Fibroblast of lung (primary cell): ENCODE measurements around the gene ANKMY1. TPM values are rescaled to one million over a fixed set of nuclear protein-coding genes. Genes with fewer than 3 reads are reported as not detected.

Source experiments
- DNase-seq, 2 donors: peaks; one replicate each; pipeline versions ENCODE4 v3.0.0 to v3.0.0-alpha.2; 2010; ENCODE audit warnings: low read depth in 2 of 2
- H2AFZ ChIP-seq: 2 replicates; pipeline ENCODE4 v1.5.1; 2012; ENCODE audit warnings: low read length, control low read depth, inconsistent platforms
- H3K27ac ChIP-seq: 2 replicates; pipeline ENCODE4 v1.5.1; 2011; ENCODE audit warnings: low read length, control low read depth; ENCODE audit not compliant: insufficient read depth
- H3K27me3 ChIP-seq: 2 replicates; pipeline ENCODE4 v1.5.1; 2011; ENCODE audit warnings: mild to moderate bottlenecking, low read length; ENCODE audit not compliant: control insufficient read depth, insufficient read depth
- H3K36me3 ChIP-seq: 2 replicates; pipeline ENCODE4 v1.5.1; 2011; ENCODE audit warnings: low read length; ENCODE audit not compliant: control insufficient read depth, insufficient read depth
- H3K4me1 ChIP-seq: 2 replicates; pipeline ENCODE4 v1.5.1; 2011; ENCODE audit warnings: low read length; ENCODE audit not compliant: control insufficient read depth, insufficient read depth; ENCODE audit errors: extremely low read depth
- H3K4me2 ChIP-seq: 2 replicates; pipeline ENCODE4 v1.5.1; 2011; ENCODE audit warnings: low read length, control low read depth; ENCODE audit not compliant: insufficient read depth; ENCODE audit errors: extremely low read depth
- H3K4me3 ChIP-seq, 4 experiments: fragments of 200-600 bp in 1 of 4; sonication (generic) in 1 of 4; replicated peaks in 1 of 4; 2 replicates each; pipeline ENCODE4 v1.5.1; 2011 to 2016; ENCODE audit warnings: low read length in 4 of 4, low read depth in 3 of 4, mild to moderate bottlenecking in 3 of 4, control low read depth in 2 of 4, inconsistent platforms in 1 of 4, mixed read lengths in 1 of 4; ENCODE audit not compliant: insufficient read depth in 1 of 4; ENCODE audit errors: control extremely low read depth in 1 of 4
- H3K79me2 ChIP-seq: 2 replicates; pipeline ENCODE4 v1.5.1; 2012; ENCODE audit warnings: mild to moderate bottlenecking, low read length, inconsistent platforms; ENCODE audit not compliant: control insufficient read depth, insufficient read depth
- H3K9ac ChIP-seq: 2 replicates; pipeline ENCODE4 v1.5.1; 2011; ENCODE audit warnings: mild to moderate bottlenecking, low read length, control low read depth; ENCODE audit not compliant: insufficient read depth
- H3K9me3 ChIP-seq: 2 replicates; pipeline ENCODE4 v1.5.1; 2012; ENCODE audit warnings: low read depth, low read length; ENCODE audit not compliant: control insufficient read depth, insufficient read depth
- H4K20me1 ChIP-seq: 2 replicates; pipeline ENCODE4 v1.5.1; 2011; ENCODE audit warnings: low read length; ENCODE audit not compliant: control insufficient read depth, insufficient read depth; ENCODE audit errors: extremely low read depth
- CTCF ChIP-seq, 2 donors: IDR thresholded peaks in 1 of 2; conservative IDR thresholded peaks in 1 of 2; 1 replicate in 1 of 2; 2 replicates in 1 of 2; pipeline ENCODE4 v1.5.1; 2011 to 2012; ENCODE audit warnings: low read length in 2 of 2, control low read depth in 1 of 2, inconsistent platforms in 1 of 2, low read depth in 1 of 2, mild to moderate bottlenecking in 1 of 2
- EZH2 ChIP-seq: IDR thresholded peaks from 2 replicates; pipeline ENCODE4 v1.5.1; 2012; ENCODE audit warnings: low read length, control low read depth, mild to moderate bottlenecking; ENCODE audit errors: missing control alignments
- polyA plus RNA-seq, 2 donors: library from polyadenylated mRNA; depleted of rRNA in 1 of 2; stranded (reverse) in 1 of 2; unstranded in 1 of 2; fragments of >200 nt; gene quantifications; 2 replicates each; pipeline ENCODE4 v1.2.1, GENCODE V29; 2011 to 2012; ENCODE audit warnings: missing spikeins in 1 of 2
- total RNA-seq: library from RNA; depleted of rRNA; stranded (reverse); fragments of >200 nt; gene quantifications from 2 replicates; pipeline ENCODE4 v1.2.1, GENCODE V29; 2014

The ANKMY1 gene
- total and polyA plus RNA-seq, 2 donors (not counting 1 experiment from before 2014, with no cell fraction given): 2.8 to 7.4 TPM

GRCh38 chr2:240576036-240576435 is 18.2 kb upstream of the ANKMY1 start:
- peaks cover 6% of the 10 kb centered on the region for H3K4me1 ChIP-seq
- TF ChIP-seq EZH2 (no peak), CTCF (conservative IDR thresholded peaks at IDR 0.05 in 1 of 2, IDR thresholded peaks at IDR 0.05 in 1 of 2; ENCODE audit: low read depth in 1 of 2, low read length in 2 of 2) (no peak)
- H3K27ac ChIP-seq: no peak overlapping the region
- no peak overlapping the region for H2AFZ ChIP-seq
- H3K27me3 ChIP-seq: no peaks in the 10 kb centered on the region
- no peaks in the 10 kb centered on the region for H4K20me1 ChIP-seq
- H3K4me3 ChIP-seq: no peak overlapping the region
- H3K9me3 ChIP-seq: no peaks in the 10 kb centered on the region
- H3K79me2 ChIP-seq: peaks cover 7% of the 10 kb centered on the region
- DNase-seq: no peak
- H3K9ac ChIP-seq: no peak overlapping the region
- H3K4me2 ChIP-seq: no peak overlapping the region
- peaks cover 5% of the 10 kb centered on the region for H3K36me3 ChIP-seq

- Histone ChIP-seq H3K27me3 (no peaks in the 10 kb centered on the region), H3K79me2 (peaks cover 7% of the 10 kb centered on the region), H3K9me3 (no peaks in the 10 kb centered on the region), H3K36me3 (peaks cover 5% of the 10 kb centered on the region), H4K20me1 (no peaks in the 10 kb centered on the region), H3K4me2 (no peak overlapping the region), H3K27ac (no peak overlapping the region), H3K9ac (no peak overlapping the region), H3K4me3 (no peak overlapping the region), H2AFZ (no peak overlapping the region), H3K4me1 (peaks cover 6% of the 10 kb centered on the region)
- DNase-seq: no peak
- TF ChIP-seq CTCF (conservative IDR thresholded peaks at IDR 0.05 in 1 of 2, IDR thresholded peaks at IDR 0.05 in 1 of 2; ENCODE audit: low read depth in 1 of 2, low read length in 2 of 2) (no peak), EZH2 (no peak)
Observed at GRCh38 chr2:240575101-240575965, 17.5 kb upstream of the ANKMY1 start.

- H3K9me3 ChIP-seq: no peaks in the 10 kb centered on the region
- no peaks in the 10 kb centered on the region for H4K20me1 ChIP-seq
- H3K4me3 ChIP-seq: no peak overlapping the region
- H3K79me2 ChIP-seq: peaks cover 7% of the 10 kb centered on the region
- H3K36me3 ChIP-seq: peaks cover 5% of the 10 kb centered on the region
- H2AFZ ChIP-seq: no peak overlapping the region
- H3K4me2 ChIP-seq: no peak overlapping the region
- peaks cover 4% of the 10 kb centered on the region for H3K4me1 ChIP-seq
- no peak for TF ChIP-seq EZH2
- no peak for TF ChIP-seq CTCF (conservative IDR thresholded peaks at IDR 0.05 in 1 of 2, IDR thresholded peaks at IDR 0.05 in 1 of 2; ENCODE audit: low read depth in 1 of 2, low read length in 2 of 2)
- no peak for DNase-seq
- H3K27ac ChIP-seq: no peak overlapping the region
- H3K27me3 ChIP-seq: no peaks in the 10 kb centered on the region
- no peak overlapping the region for H3K9ac ChIP-seq
Observed at GRCh38 chr2:240574386-240575100, 16.8 kb upstream of the ANKMY1 start.
